GM19239 (cell line): Measurements from ENCODE around the gene ADAM11.

ENCODE experiments used
- DNase-seq: peaks from one replicate; pipeline ENCODE4 v3.0.0; 2011; ENCODE audit warnings: low spot score; ENCODE audit not compliant: insufficient read length
- FAIRE-seq: peaks from 2 replicates; lab custom pipeline; 2011; peaks lifted over from hg19 to GRCh38; lab: Jason Lieb, UNC

The ADAM11 gene

GRCh38 chr17:44828919-44829522 lies 70.2 kb downstream of the ADAM11 start:
- FAIRE-seq (peak; percentile 82), DNase-seq (no peak)

GRCh38 chr17:44829523-44830358 lies 71.0 kb downstream of the ADAM11 start, which contains the start of gene GJC1:
TSS of gene GJC1 (minus strand) at chr17:44830287. CDS start at chr17:44805817, 24,470 bp downstream.
- DNase-seq (peak; percentile 34), FAIRE-seq (no peak)

- FAIRE-seq (no peak), DNase-seq (no peak)
Measured at GRCh38 chr17:44830359-44831288, 71.8 kb downstream of the ADAM11 start.

GRCh38 chr17:44831371-44831770 lies 72.6 kb downstream of the ADAM11 start:
- FAIRE-seq = no peak

More at GRCh38 chr17:44831371-44831770, 72.6 kb downstream of the ADAM11 start:
- DNase-seq = no peak
